ENCODE measurements around the gene HNRNPL. TPM values are rescaled to one million over a fixed set of nuclear protein-coding genes. Genes with fewer than 3 reads are reported as not detected.
"Not testable (repeated sequence)": the region's sequence is repeated elsewhere in the genome, so short reads cannot be mapped to it uniquely, and the experiment has no call there.

HNRNPL gene
- total and polyA plus RNA-seq, 10 of the 15 experiments (the other 5 are each of a cell fraction or from before 2014, with no cell fraction given), result 32.5 to 512 (median 306) TPM

DNA sequence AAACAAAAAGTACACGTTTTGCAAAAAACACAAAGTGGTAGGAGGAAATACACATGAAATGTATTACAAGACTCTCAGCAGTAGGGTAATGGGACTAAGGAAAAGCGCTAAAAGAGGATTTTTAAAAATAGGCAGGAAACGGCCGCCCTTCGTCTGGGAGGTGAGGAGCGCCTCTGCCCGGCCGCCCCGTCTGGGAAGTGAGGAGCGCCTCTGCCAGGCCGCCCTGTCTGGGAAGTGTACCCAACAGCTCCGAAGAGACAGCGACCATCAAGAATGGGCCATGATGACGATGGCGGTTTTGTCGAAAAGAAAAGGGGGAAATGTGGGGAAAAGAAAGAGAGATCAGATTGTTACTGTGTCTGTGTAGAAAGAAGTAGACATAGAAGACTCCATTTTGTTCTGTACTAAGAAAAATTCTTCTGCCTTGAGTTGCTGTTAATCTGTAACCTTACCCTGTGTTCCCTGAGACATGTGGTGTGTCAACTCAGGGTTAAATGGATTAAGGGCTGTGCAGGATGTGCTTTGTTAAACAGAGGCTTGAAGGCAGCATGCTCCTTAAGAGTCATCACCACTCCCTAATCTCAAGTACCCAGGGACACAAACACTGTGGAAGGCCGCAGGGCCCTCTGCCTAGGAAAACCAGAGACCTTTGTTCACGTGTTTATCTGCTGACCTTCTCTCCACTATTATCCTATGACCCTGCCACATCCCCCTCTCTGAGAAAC is 42.2 kb downstream of the HNRNPL start:
- BruUV-seq (replicated peaks); in situ Hi-C loops (cut with MboI); H3K27ac ChIP-seq (ENCODE audit: control insufficient read depth, insufficient read depth); H3K9ac ChIP-seq (ENCODE audit: control insufficient read depth, insufficient read depth, low read length); H3K4me1 ChIP-seq (ENCODE audit: control insufficient read depth, insufficient read depth, low read length); ATAC-seq; DNase-seq (ENCODE audit: low read depth, low spot score); H3K79me2 ChIP-seq (ENCODE audit: control insufficient read depth, insufficient read depth, low read length); H3K36me3 ChIP-seq (ENCODE audit: control insufficient read depth in 2 of 2, insufficient read depth in 2 of 2, low read length in 1 of 2); H3K4me3 ChIP-seq; SMC1A ChIA-PET (ENCODE audit: uncharacterized antibody, unreplicated experiment); H3K27me3 ChIP-seq (replicated peaks in 1 of 2; ENCODE audit: control insufficient read depth in 2 of 2, insufficient read depth in 2 of 2, low read length in 1 of 2); intact Hi-C loops (cut with micrococcal nuclease; ENCODE audit: unreplicated experiment); FAIRE-seq; H2AFZ ChIP-seq (ENCODE audit: control insufficient read depth, low read depth, low read length); RAD21 ChIA-PET (ENCODE audit: unreplicated experiment); H3K9me3 ChIP-seq (replicated peaks; ENCODE audit: control insufficient read depth, insufficient read depth, low read length); H4K20me1 ChIP-seq (ENCODE audit: control insufficient read depth, insufficient read depth); H3K4me2 ChIP-seq (ENCODE audit: control insufficient read depth, insufficient read depth): not testable (repeated sequence)
- ChIA-PET CTCF (interaction anchor here (0.5 to 0.6 kb wide), 2 partner anchors 408 to 1289 kb away, joined by 3 to 4 read pairs; no protein-coding TSS in a partner anchor), POLR2A (interaction anchor here (0.6 kb wide), 1 partner anchor 36 kb away, joined by 3 read pairs; no protein-coding TSS in a partner anchor)
- 36% methylated on average over 12 of the region's 18 CpGs for WGBS (ENCODE audit: insufficient coverage, insufficient replicate concordance, low lambda C conversion rate, missing lambda C conversion rate)

DNA sequence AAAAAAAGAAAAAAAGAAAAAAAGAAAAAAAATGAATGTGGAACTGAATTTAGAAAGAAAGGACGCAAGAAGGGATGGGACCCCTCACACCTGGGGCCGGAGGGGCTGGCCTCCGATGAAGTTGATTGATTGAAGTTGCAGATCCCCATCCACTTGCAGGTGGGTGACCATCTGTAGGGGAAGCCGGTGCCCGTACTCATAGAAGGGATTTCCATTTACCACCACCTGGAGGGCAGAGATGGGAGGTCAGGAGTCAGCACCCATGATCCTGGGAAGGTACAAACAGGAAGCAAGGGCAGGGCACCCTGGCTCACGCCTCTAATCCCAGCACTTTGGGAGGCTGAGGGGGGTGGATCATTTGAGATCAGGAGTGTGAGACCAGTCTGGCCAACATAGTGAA is 43.4 kb downstream of the HNRNPL start:
- H3K79me2 ChIP-seq (ENCODE audit: control insufficient read depth, insufficient read depth, low read length), result no peaks in the 10 kb centered on the region
- WGBS (ENCODE audit: insufficient coverage, insufficient replicate concordance, low lambda C conversion rate, missing lambda C conversion rate), result 71% methylated on average over 6 of the region's 6 CpGs
- no peak overlapping the region for H3K9ac ChIP-seq (ENCODE audit: control insufficient read depth, insufficient read depth, low read length)
- H4K20me1 ChIP-seq (ENCODE audit: control insufficient read depth, insufficient read depth), result no peaks in the 10 kb centered on the region
- SMC1A ChIA-PET (ENCODE audit: uncharacterized antibody, unreplicated experiment), result no interaction called here
- H3K27ac ChIP-seq (ENCODE audit: control insufficient read depth, insufficient read depth), result no peak overlapping the region
- no peak overlapping the region for H2AFZ ChIP-seq (ENCODE audit: control insufficient read depth, low read depth, low read length)
- H3K27me3 ChIP-seq (replicated peaks in 1 of 2; ENCODE audit: control insufficient read depth in 2 of 2, insufficient read depth in 2 of 2, low read length in 1 of 2), result no peaks in the 10 kb centered on the region
- no peak overlapping the region for H3K4me3 ChIP-seq
- BruUV-seq (replicated peaks), result no TSS peak
- no peaks in the 10 kb centered on the region for H3K9me3 ChIP-seq (replicated peaks; ENCODE audit: control insufficient read depth, insufficient read depth, low read length)
- intact Hi-C loops (cut with micrococcal nuclease; ENCODE audit: unreplicated experiment) (no loop called here), in situ Hi-C loops (cut with MboI) (no loop called here)
- FAIRE-seq, result no peak
- DNase-seq (ENCODE audit: low read depth, low spot score), result no peak
- POLR2A ChIA-PET, result interaction anchor here (0.6 kb wide), 1 partner anchor 173 kb away, joined by 5 read pairs; no protein-coding TSS in a partner anchor
- TF ChIP-seq SUPT20H (IDR thresholded peaks at IDR 0.05; ENCODE audit: borderline replicate concordance, control insufficient read depth, low read depth, low read length) (no peak), NFYA (IDR thresholded peaks at IDR 0.05; ENCODE audit: borderline replicate concordance, low read depth, low read length) (no peak), CHD4 (IDR thresholded peaks at IDR 0.05) (no peak), CHD2 (IDR thresholded peaks at IDR 0.05; ENCODE audit: borderline replicate concordance, low read depth, low read length) (no peak), EZH2 (IDR thresholded peaks at IDR 0.05; ENCODE audit: borderline replicate concordance, control insufficient read depth, low read depth, low read length) (no peak), RELA (IDR thresholded peaks at IDR 0.05; ENCODE audit: borderline replicate concordance, partially characterized antibody) (no peak), ATF7 (IDR thresholded peaks at IDR 0.05; ENCODE audit: low read depth) (no peak), SMAD5 (IDR thresholded peaks at IDR 0.05; ENCODE audit: low read depth) (no peak), TAF1 (IDR thresholded peaks at IDR 0.05; ENCODE audit: borderline replicate concordance, low read depth, low read length) (no peak), NFXL1 (IDR thresholded peaks at IDR 0.05; ENCODE audit: borderline replicate concordance) (no peak)
- TF ChIP-seq, protein P1, sequence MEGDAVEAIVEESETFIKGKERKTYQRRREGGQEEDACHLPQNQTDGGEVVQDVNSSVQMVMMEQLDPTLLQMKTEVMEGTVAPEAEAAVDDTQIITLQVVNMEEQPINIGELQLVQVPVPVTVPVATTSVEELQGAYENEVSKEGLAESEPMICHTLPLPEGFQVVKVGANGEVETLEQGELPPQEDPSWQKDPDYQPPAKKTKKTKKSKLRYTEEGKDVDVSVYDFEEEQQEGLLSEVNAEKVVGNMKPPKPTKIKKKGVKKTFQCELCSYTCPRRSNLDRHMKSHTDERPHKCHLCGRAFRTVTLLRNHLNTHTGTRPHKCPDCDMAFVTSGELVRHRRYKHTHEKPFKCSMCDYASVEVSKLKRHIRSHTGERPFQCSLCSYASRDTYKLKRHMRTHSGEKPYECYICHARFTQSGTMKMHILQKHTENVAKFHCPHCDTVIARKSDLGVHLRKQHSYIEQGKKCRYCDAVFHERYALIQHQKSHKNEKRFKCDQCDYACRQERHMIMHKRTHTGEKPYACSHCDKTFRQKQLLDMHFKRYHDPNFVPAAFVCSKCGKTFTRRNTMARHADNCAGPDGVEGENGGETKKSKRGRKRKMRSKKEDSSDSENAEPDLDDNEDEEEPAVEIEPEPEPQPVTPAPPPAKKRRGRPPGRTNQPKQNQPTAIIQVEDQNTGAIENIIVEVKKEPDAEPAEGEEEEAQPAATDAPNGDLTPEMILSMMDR (IDR thresholded peaks at IDR 0.05 in 2 of 3, conservative IDR thresholded peaks at IDR 0.05 in 1 of 3; ENCODE audit: control insufficient read depth in 2 of 3, extremely low read depth in 1 of 3, insufficient read depth in 1 of 3, low read depth in 3 of 3, low read length in 3 of 3), result no peak
- no peaks in the 10 kb centered on the region for H3K4me1 ChIP-seq (ENCODE audit: control insufficient read depth, insufficient read depth, low read length)
- RAD21 ChIA-PET (ENCODE audit: unreplicated experiment), result no interaction called here
- H3K36me3 ChIP-seq (ENCODE audit: control insufficient read depth in 2 of 2, insufficient read depth in 2 of 2, low read length in 1 of 2), result no peaks in the 10 kb centered on the region
- CTCF ChIA-PET, result no interaction called here
- H3K4me2 ChIP-seq (ENCODE audit: control insufficient read depth, insufficient read depth), result no peak overlapping the region
- ATAC-seq, result no peak
